NAMALWA (cell line): ENCODE results near the gene LRRC41.
"Not testable (repeated sequence)": the region's sequence is repeated elsewhere in the genome, so short reads cannot be mapped to it uniquely, and the experiment has no call there.

Experiments
- DNase-seq: peaks from one replicate; pipeline ENCODE4 v3.0.0-alpha.2; 2015; ENCODE audit warnings: low spot score

Gene LRRC41

GRCh38 chr1:46285730-46286477, 17.5 kb downstream of the LRRC41 start:
- peak; percentile 70 for DNase-seq

GRCh38 chr1:46284597-46285564, 18.5 kb downstream of the LRRC41 start:
- DNase-seq: no peak

- DNase-seq: no peak
Observed at GRCh38 chr1:46284058-46284457, 19.4 kb downstream of the LRRC41 start.

- no peak for DNase-seq
Observed at GRCh38 chr1:46281021-46281420, 22.4 kb downstream of the LRRC41 start.

GRCh38 chr1:46280092-46280491, 23.3 kb downstream of the LRRC41 start:
- DNase-seq: no peak

GRCh38 chr1:46278807-46279206, 24.6 kb downstream of the LRRC41 start:
- no peak for DNase-seq

GRCh38 chr1:46277658-46278373, 25.6 kb downstream of the LRRC41 start:
- no peak for DNase-seq

- DNase-seq: no peak
Observed at GRCh38 chr1:46275030-46275337, 28.4 kb downstream of the LRRC41 start.

- no peak for DNase-seq
Observed at GRCh38 chr1:46274225-46275029, 29.0 kb downstream of the LRRC41 start.

GRCh38 chr1:46268578-46268977, 34.8 kb downstream of the LRRC41 start:
- no peak for DNase-seq

- DNase-seq: no peak
Observed at GRCh38 chr1:46263146-46263545, 40.3 kb downstream of the LRRC41 start.

GRCh38 chr1:46262508-46262907, 40.9 kb downstream of the LRRC41 start:
- no peak for DNase-seq

- DNase-seq: no peak
Observed at GRCh38 chr1:46256523-46256922, 46.9 kb downstream of the LRRC41 start.

GRCh38 chr1:46254668-46255067, 48.7 kb downstream of the LRRC41 start:
- DNase-seq: no peak

- peak; percentile 75 for DNase-seq
Observed at GRCh38 chr1:46248122-46248920, 55.1 kb downstream of the LRRC41 start.

GRCh38 chr1:46247436-46248121, 55.8 kb downstream of the LRRC41 start, which contains the start of gene RAD54L:
Gene RAD54L (plus strand): TSS chr1:46247763. CDS start chr1:46248406, 643 bp downstream.
- DNase-seq: peak; percentile 99

GRCh38 chr1:46246548-46247435, 56.6 kb downstream of the LRRC41 start:
- peak; percentile 74 for DNase-seq

- not testable (repeated sequence) for DNase-seq
Observed at GRCh38 chr1:46246136-46246535, 57.3 kb downstream of the LRRC41 start.
